ENCODE measurements around the gene CNDP2.

DNA sequence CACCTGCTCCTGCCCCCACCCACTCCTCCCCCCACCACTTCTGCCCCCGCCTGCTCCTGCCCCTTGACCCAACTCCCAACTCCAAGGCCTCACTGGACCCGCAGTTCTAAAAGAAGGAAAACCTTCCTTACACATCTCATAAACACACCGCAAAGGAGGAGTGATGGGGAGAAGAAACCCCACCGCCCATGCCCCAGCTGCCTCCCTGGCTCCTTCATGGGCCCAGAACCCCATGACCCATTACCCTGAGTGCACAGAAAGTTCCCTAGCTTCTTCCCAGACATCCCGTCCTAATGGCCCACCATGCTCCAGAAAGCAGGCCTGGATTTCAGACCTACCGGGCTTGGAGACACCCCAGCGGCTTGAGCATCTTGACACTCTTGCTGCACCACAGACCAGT lies 17.8 kb upstream of the CNDP2 start:
- TF ChIP-seq ZNF292 (CRISPR knock-in tag; IDR thresholded peaks at IDR 0.05; ENCODE audit: borderline replicate concordance, low read depth) (no peak), ZSCAN5A (CRISPR knock-in tag; IDR thresholded peaks at IDR 0.05; ENCODE audit: borderline replicate concordance) (no peak), SMARCE1 (IDR thresholded peaks at IDR 0.05; ENCODE audit: borderline replicate concordance) (no peak), EP300 (IDR thresholded peaks at IDR 0.05; ENCODE audit: low read depth in 2 of 2, low read length in 2 of 2) (no peak), EP300 (CRISPR knock-in tag; IDR thresholded peaks at IDR 0.05; ENCODE audit: borderline replicate concordance) (no peak), SIN3A (IDR thresholded peaks at IDR 0.05; ENCODE audit: borderline replicate concordance, low read depth, low read length) (no peak), BRD4 (CRISPR knock-in tag; IDR thresholded peaks at IDR 0.05) (no peak), SMAD3 (CRISPR knock-in tag; IDR thresholded peaks at IDR 0.05) (no peak), GATAD2A (CRISPR knock-in tag; IDR thresholded peaks at IDR 0.05) (no peak), SMC3 (IDR thresholded peaks at IDR 0.05; ENCODE audit: low read length) (no peak), POLR2A (IDR thresholded peaks at IDR 0.05; ENCODE audit: insufficient read depth in 1 of 2, low read depth in 2 of 2, low read length in 2 of 2) (no peak), ZNF639 (CRISPR knock-in tag; conservative IDR thresholded peaks at IDR 0.05) (no peak), PREB (CRISPR knock-in tag; IDR thresholded peaks at IDR 0.05) (no peak)
- TF ChIP-seq, protein P1, sequence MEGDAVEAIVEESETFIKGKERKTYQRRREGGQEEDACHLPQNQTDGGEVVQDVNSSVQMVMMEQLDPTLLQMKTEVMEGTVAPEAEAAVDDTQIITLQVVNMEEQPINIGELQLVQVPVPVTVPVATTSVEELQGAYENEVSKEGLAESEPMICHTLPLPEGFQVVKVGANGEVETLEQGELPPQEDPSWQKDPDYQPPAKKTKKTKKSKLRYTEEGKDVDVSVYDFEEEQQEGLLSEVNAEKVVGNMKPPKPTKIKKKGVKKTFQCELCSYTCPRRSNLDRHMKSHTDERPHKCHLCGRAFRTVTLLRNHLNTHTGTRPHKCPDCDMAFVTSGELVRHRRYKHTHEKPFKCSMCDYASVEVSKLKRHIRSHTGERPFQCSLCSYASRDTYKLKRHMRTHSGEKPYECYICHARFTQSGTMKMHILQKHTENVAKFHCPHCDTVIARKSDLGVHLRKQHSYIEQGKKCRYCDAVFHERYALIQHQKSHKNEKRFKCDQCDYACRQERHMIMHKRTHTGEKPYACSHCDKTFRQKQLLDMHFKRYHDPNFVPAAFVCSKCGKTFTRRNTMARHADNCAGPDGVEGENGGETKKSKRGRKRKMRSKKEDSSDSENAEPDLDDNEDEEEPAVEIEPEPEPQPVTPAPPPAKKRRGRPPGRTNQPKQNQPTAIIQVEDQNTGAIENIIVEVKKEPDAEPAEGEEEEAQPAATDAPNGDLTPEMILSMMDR (CRISPR knock-in tag; IDR thresholded peaks at IDR 0.05) = no peak
- TF ChIP-seq, protein P2, sequence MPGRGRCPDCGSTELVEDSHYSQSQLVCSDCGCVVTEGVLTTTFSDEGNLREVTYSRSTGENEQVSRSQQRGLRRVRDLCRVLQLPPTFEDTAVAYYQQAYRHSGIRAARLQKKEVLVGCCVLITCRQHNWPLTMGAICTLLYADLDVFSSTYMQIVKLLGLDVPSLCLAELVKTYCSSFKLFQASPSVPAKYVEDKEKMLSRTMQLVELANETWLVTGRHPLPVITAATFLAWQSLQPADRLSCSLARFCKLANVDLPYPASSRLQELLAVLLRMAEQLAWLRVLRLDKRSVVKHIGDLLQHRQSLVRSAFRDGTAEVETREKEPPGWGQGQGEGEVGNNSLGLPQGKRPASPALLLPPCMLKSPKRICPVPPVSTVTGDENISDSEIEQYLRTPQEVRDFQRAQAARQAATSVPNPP (CRISPR knock-in tag; IDR thresholded peaks at IDR 0.05) = no peak

All from HepG2 (cell line).